GM12878 (cell line): ENCODE results near the gene SPDYE3. TPM values are rescaled to one million over a fixed set of nuclear protein-coding genes. Genes with fewer than 3 reads are reported as not detected.
"Not testable (repeated sequence)": the region's sequence is repeated elsewhere in the genome, so short reads cannot be mapped to it uniquely, and the experiment has no call there.

Experiments used
- ATAC-seq: fragments of 200-7000 bp; cut with Tn5 transposase; 3 replicates; pipeline ENCODE4 v1.9.1; 2020; ENCODE audit warnings: mild to moderate bottlenecking, moderate library complexity
- BruUV-seq: library from RNA; stranded (reverse); fragments of 400-500 nt; replicated peaks from 2 replicates; lab custom pipeline; 2021; lab: Mats Ljungman, UMichigan
- CTCF ChIA-PET: fragments of 300-600 bp; sonication (Branson Sonifier 250); formaldehyde crosslinking; extraction: SDS; loops from one replicate; lab custom pipeline; 2021; ENCODE audit warnings: inconsistent platforms; lab: Yijun Ruan, JAX
- POLR2A ChIA-PET: fragments of 350-600 bp; formaldehyde crosslinking; extraction: SDS; loops from one replicate; lab custom pipeline; 2021; ENCODE audit warnings: inconsistent platforms; lab: Charles Lee
- RAD21 ChIA-PET: fragments of 300-600 bp; sonication (Branson Sonifier 250); formaldehyde crosslinking; loops from one replicate; lab custom pipeline; 2023; ENCODE audit warnings: antibody characterized with exemption; ENCODE audit not compliant: unreplicated experiment; lab: Charles Lee
- SMC1A ChIA-PET: fragments of 300-600 bp; sonication (Branson Sonifier 250); formaldehyde crosslinking; loops from one replicate; lab custom pipeline; 2023; ENCODE audit not compliant: unreplicated experiment, uncharacterized antibody; lab: Charles Lee
- DNase-seq: peaks from one replicate; pipeline ENCODE4 v3.0.0-alpha.2; 2011; ENCODE audit warnings: low read depth, low spot score
- FAIRE-seq: peaks from 3 replicates; lab custom pipeline; 2011; peaks lifted over from hg19 to GRCh38; lab: Jason Lieb, UNC
- H2AFZ ChIP-seq: 2 replicates; pipeline ENCODE4 v1.6.0; 2011; ENCODE audit warnings: low read depth, low read length, control low read depth; ENCODE audit not compliant: control insufficient read depth
- H3K27ac ChIP-seq: 2 replicates; pipeline ENCODE4 v1.5.1; 2011; ENCODE audit warnings: control low read depth; ENCODE audit not compliant: control insufficient read depth, insufficient read depth
- H3K27me3 ChIP-seq, 2 experiments: replicated peaks in 1 of 2; 2 replicates each; pipeline versions ENCODE4 v1.6.0 to v1.6.1; 2011; ENCODE audit warnings: low read length in 1 of 2; ENCODE audit not compliant: control insufficient read depth in 2 of 2, insufficient read depth in 2 of 2
- H3K36me3 ChIP-seq, 2 experiments: 2 replicates each; pipeline ENCODE4 v1.5.1; 2011; ENCODE audit warnings: low read length in 1 of 2; ENCODE audit not compliant: control insufficient read depth in 2 of 2, insufficient read depth in 2 of 2
- H3K4me1 ChIP-seq: 2 replicates; pipeline ENCODE4 v1.6.1; 2011; ENCODE audit warnings: mild to moderate bottlenecking, low read length, moderate library complexity, mixed read lengths; ENCODE audit not compliant: control insufficient read depth, insufficient read depth
- H3K4me2 ChIP-seq: 2 replicates; pipeline ENCODE4 v1.6.0; 2011; ENCODE audit warnings: control low read depth; ENCODE audit not compliant: control insufficient read depth, insufficient read depth
- H3K4me3 ChIP-seq: fragments of 200-600 bp; sonication (generic); 2 replicates; pipeline ENCODE4 v1.5.1; 2016
- H3K79me2 ChIP-seq: 2 replicates; pipeline ENCODE4 v1.6.0; 2011; ENCODE audit warnings: low read length; ENCODE audit not compliant: control insufficient read depth, insufficient read depth
- H3K9ac ChIP-seq: 2 replicates; pipeline ENCODE4 v1.8.0; 2011; ENCODE audit warnings: low read length, control low read depth, mixed read lengths; ENCODE audit not compliant: control insufficient read depth, insufficient read depth
- H3K9me3 ChIP-seq: replicated peaks from 3 replicates; pipeline ENCODE4 v1.5.1; 2011; ENCODE audit warnings: mild to moderate bottlenecking, low read length; ENCODE audit not compliant: control insufficient read depth, insufficient read depth
- H4K20me1 ChIP-seq: 2 replicates; pipeline ENCODE4 v1.6.0; 2011; ENCODE audit not compliant: control insufficient read depth, insufficient read depth
- WGBS: methylation state at CpG from one replicate; pipeline ENCODE4 v1.1.6; 2016; ENCODE audit warnings: low lambda C conversion rate; ENCODE audit not compliant: insufficient replicate concordance, insufficient coverage; ENCODE audit errors: missing lambda C conversion rate; 5-methylcytosine and 5-hydroxymethylcytosine counted together
- in situ Hi-C: fragments of 300-500 bp; cut with MboI; formaldehyde crosslinking; loops from 9 replicates; pipeline ENCODE4 v1.14.3; 2018; ENCODE audit warnings: mixed read lengths
- intact Hi-C: fragments of 100-400 bp; cut with micrococcal nuclease; formaldehyde crosslinking; loops from one replicate; pipeline ENCODE4 v1.14.2; 2022; ENCODE audit not compliant: unreplicated experiment
- polyA plus RNA-seq, 11 experiments: library from polyadenylated mRNA; depleted of rRNA in 4 of 11; unstranded in 6 of 11; stranded (reverse) in 5 of 11; fragments of >200 nt; fragmentation: Nextera tagmentation in 4 of 11; fragmentation: Illumina TruSeq in 1 of 11; extraction: Ambion mirVana in 4 of 11; extraction: Trizol in 1 of 11; gene quantifications; 1 replicate in 1 of 11; 2 replicates in 10 of 11; pipeline versions ENCODE4 v1.2.1 to v1.2.3, GENCODE V29; 2011 to 2016; ENCODE audit warnings: inconsistent platforms in 2 of 11, missing spikeins in 2 of 11, low read depth in 1 of 11
- total RNA-seq, 4 experiments: library from RNA; depleted of rRNA in 3 of 4; stranded (reverse); fragments of >200 nt in 3 of 4; fragmentation: Illumina TruSeq in 1 of 4; extraction: Trizol in 1 of 4; gene quantifications; 2 replicates each; pipeline versions ENCODE4 v1.2.1 to v1.2.3, GENCODE V29; 2013 to 2021
- TF ChIP-seq, protein P1 (sequence below), 3 experiments: IDR thresholded peaks in 2 of 3; conservative IDR thresholded peaks in 1 of 3; 2 replicates each; pipeline ENCODE4 v1.5.1; 2011; ENCODE audit warnings: low read depth in 3 of 3, low read length in 3 of 3, mild to moderate bottlenecking in 3 of 3, control low read depth in 2 of 3, moderate library complexity in 2 of 3, inconsistent platforms in 1 of 3, mixed read lengths in 1 of 3; ENCODE audit not compliant: control insufficient read depth in 2 of 3, insufficient read depth in 1 of 3; ENCODE audit errors: extremely low read depth in 1 of 3

The SPDYE3 gene
- total and polyA plus RNA-seq, 10 of the 15 experiments (the other 5 are each of a cell fraction or from before 2014, with no cell fraction given), result 0.03 to 9.4 (median 1.4) TPM; not detected in 4

DNA sequence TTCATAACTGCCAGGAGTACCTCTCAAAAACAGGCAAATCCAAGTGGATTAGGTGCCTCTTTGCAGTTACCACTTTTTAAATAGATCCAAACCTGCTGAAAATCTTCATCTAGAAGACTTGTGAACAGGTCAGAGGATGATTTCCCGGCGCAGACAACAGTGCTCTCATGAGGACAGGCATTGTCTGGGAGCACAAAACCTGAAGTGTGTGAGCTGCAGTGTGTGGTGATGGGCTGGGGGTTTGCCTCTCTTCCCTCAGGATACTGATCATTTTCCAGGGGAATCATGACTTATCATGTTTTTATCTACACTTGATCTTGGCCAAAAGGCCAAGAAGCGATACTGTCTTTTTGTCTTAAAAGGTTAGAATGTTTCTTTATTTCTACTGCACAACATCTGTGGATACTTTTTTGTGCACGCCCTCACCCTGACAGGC, 36.6 kb downstream of the SPDYE3 start:
- H3K4me3 ChIP-seq, H4K20me1 ChIP-seq, FAIRE-seq, DNase-seq, H3K9ac ChIP-seq, in situ Hi-C loops, H3K27ac ChIP-seq, H3K9me3 ChIP-seq, H3K27me3 ChIP-seq, H2AFZ ChIP-seq: not testable (repeated sequence)
- 82% methylated on average over 3 of the region's 4 CpGs for WGBS
- ChIA-PET SMC1A (interaction anchor here (1.0 to 4.4 kb wide), 6 partner anchors 9 to 211 kb away, joined by 3 to 25 read pairs (median 6); no protein-coding TSS in a partner anchor), POLR2A (interaction anchor here (0.5 kb wide), 1 partner anchor 8 kb away, joined by 3 read pairs; no protein-coding TSS in a partner anchor), RAD21 (interaction anchor here (1.0 to 5.0 kb wide), 6 partner anchors 64 to 212 kb away, joined by 3 to 15 read pairs (median 7); partner anchors contain the start of gene MEPCE), CTCF (interaction anchor here (0.6 to 7.0 kb wide), 21 partner anchors 20 to 261 kb away, joined by 3 to 69 read pairs (median 4); partner anchors contain the start of genes AP4M1, MCM7 and PVRIG)
- Histone ChIP-seq H3K4me2 (peak overlapping the region; percentile 13; the same call in 1 of the 2 replicates), H3K4me1 (peaks cover 15% of the 10 kb centered on the region), H3K36me3 (peaks cover 8 to 30% of the 10 kb centered on the region in 2 experiments), H3K79me2 (peaks cover 12% of the 10 kb centered on the region)
- TF ChIP-seq, protein P1, sequence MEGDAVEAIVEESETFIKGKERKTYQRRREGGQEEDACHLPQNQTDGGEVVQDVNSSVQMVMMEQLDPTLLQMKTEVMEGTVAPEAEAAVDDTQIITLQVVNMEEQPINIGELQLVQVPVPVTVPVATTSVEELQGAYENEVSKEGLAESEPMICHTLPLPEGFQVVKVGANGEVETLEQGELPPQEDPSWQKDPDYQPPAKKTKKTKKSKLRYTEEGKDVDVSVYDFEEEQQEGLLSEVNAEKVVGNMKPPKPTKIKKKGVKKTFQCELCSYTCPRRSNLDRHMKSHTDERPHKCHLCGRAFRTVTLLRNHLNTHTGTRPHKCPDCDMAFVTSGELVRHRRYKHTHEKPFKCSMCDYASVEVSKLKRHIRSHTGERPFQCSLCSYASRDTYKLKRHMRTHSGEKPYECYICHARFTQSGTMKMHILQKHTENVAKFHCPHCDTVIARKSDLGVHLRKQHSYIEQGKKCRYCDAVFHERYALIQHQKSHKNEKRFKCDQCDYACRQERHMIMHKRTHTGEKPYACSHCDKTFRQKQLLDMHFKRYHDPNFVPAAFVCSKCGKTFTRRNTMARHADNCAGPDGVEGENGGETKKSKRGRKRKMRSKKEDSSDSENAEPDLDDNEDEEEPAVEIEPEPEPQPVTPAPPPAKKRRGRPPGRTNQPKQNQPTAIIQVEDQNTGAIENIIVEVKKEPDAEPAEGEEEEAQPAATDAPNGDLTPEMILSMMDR (IDR thresholded peaks at IDR 0.05 in 2 of 3, conservative IDR thresholded peaks at IDR 0.05 in 1 of 3; ENCODE audit: control insufficient read depth in 2 of 3, extremely low read depth in 1 of 3, insufficient read depth in 1 of 3, low read depth in 3 of 3, low read length in 3 of 3), result peak in 1 of 3 experiments; percentile 41; a peak in 1 of 6 replicates
- intact Hi-C loops, result loop anchor here (5.0 kb wide), 1 partner anchor 212 kb away; no protein-coding TSS in a partner anchor
- peak; percentile 6 for ATAC-seq
- TSS peak; percentile 95 for BruUV-seq
